Measurements from ENCODE around the gene OR2Z1.
"Not testable (repeated sequence)": the region's sequence is repeated elsewhere in the genome, so short reads cannot be mapped to it uniquely, and the experiment has no call there.

The OR2Z1 gene

DNA sequence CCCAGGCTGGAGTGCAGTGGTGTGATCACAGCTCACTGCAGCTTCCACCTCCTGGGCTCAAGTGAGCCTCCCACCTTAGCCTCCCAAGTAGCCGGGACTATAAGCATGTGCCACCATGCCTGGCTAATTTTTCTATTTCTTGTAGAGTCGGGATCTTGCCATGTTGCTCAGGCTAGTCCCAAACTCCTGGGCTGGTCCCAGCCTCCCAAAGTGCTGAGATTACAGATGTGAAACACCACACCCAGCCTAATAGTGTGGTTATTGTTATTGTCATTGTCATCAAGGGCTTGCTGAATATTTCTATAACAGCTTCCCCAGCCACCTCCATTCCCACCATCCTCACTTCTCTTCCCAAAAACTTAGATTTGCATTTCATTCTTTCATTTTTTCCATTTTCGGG is 2.8 kb downstream of the OR2Z1 start:
- no peak for TF ChIP-seq EZH2phosphoT487 (IDR thresholded peaks at IDR 0.05; ENCODE audit: low read depth)
- TF ChIP-seq, protein P1, sequence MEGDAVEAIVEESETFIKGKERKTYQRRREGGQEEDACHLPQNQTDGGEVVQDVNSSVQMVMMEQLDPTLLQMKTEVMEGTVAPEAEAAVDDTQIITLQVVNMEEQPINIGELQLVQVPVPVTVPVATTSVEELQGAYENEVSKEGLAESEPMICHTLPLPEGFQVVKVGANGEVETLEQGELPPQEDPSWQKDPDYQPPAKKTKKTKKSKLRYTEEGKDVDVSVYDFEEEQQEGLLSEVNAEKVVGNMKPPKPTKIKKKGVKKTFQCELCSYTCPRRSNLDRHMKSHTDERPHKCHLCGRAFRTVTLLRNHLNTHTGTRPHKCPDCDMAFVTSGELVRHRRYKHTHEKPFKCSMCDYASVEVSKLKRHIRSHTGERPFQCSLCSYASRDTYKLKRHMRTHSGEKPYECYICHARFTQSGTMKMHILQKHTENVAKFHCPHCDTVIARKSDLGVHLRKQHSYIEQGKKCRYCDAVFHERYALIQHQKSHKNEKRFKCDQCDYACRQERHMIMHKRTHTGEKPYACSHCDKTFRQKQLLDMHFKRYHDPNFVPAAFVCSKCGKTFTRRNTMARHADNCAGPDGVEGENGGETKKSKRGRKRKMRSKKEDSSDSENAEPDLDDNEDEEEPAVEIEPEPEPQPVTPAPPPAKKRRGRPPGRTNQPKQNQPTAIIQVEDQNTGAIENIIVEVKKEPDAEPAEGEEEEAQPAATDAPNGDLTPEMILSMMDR (IDR thresholded peaks at IDR 0.05; ENCODE audit: low read depth, low read length), result no peak
- H3K4me2 ChIP-seq (ENCODE audit: low read length), result no peak overlapping the region
- no peak overlapping the region for H3K9ac ChIP-seq (ENCODE audit: low read length)
- no peaks in the 10 kb centered on the region for H3K36me3 ChIP-seq (replicated peaks; ENCODE audit: low read depth, low read length)
- H2AFZ ChIP-seq (ENCODE audit: low read depth, low read length), result no peak overlapping the region
- no peaks in the 10 kb centered on the region for H4K20me1 ChIP-seq (ENCODE audit: insufficient read depth, low read length)
- H3K9me3 ChIP-seq (ENCODE audit: insufficient read depth, low read length), result no peaks in the 10 kb centered on the region
- H3K4me3 ChIP-seq (ENCODE audit: low read length), result no peak overlapping the region
- H3K27ac ChIP-seq (ENCODE audit: low read length), result no peak overlapping the region
- no peaks in the 10 kb centered on the region for H3K79me2 ChIP-seq (ENCODE audit: low read length)
- H3K27me3 ChIP-seq (ENCODE audit: low read depth, low read length), result no peaks in the 10 kb centered on the region
- H3K4me1 ChIP-seq (ENCODE audit: low read length), result no peaks in the 10 kb centered on the region

DNA sequence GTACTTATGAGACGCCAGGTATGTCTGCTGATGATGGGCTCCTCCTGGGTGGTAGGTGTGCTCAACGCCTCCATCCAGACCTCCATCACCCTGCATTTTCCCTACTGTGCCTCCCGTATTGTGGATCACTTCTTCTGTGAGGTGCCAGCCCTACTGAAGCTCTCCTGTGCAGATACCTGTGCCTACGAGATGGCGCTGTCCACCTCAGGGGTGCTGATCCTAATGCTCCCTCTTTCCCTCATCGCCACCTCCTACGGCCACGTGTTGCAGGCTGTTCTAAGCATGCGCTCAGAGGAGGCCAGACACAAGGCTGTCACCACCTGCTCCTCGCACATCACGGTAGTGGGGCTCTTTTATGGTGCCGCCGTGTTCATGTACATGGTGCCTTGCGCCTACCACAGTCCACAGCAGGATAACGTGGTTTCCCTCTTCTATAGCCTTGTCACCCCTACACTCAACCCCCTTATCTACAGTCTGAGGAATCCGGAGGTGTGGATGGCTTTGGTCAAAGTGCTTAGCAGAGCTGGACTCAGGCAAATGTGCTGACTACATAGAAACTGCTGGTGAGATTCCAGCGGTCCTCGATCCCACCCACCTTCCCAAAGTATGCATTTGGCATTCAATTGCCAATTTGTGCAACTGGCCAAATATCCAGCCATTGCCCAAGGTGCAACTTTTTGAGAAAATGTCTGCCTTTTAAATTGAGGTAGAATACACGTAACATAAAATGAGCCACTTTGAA is 10.2 kb downstream of the OR2Z1 start:
- H3K27ac ChIP-seq (ENCODE audit: low read length), result no peak overlapping the region
- no peaks in the 10 kb centered on the region for H3K27me3 ChIP-seq (ENCODE audit: low read depth, low read length)
- no peak overlapping the region for H2AFZ ChIP-seq (ENCODE audit: low read depth, low read length)
- H3K4me1 ChIP-seq (ENCODE audit: low read length), result no peaks in the 10 kb centered on the region
- no peaks in the 10 kb centered on the region for H3K79me2 ChIP-seq (ENCODE audit: low read length)
- H4K20me1 ChIP-seq (ENCODE audit: insufficient read depth, low read length), result no peaks in the 10 kb centered on the region
- H3K4me2 ChIP-seq (ENCODE audit: low read length), result no peak overlapping the region
- no peaks in the 10 kb centered on the region for H3K9me3 ChIP-seq (ENCODE audit: insufficient read depth, low read length)
- no peak overlapping the region for H3K9ac ChIP-seq (ENCODE audit: low read length)
- no peaks in the 10 kb centered on the region for H3K36me3 ChIP-seq (replicated peaks; ENCODE audit: low read depth, low read length)
- TF ChIP-seq, protein P1 (IDR thresholded peaks at IDR 0.05; ENCODE audit: low read depth, low read length), result no peak
- TF ChIP-seq EZH2phosphoT487 (IDR thresholded peaks at IDR 0.05; ENCODE audit: low read depth), result no peak
- no peak overlapping the region for H3K4me3 ChIP-seq (ENCODE audit: low read length)

GRCh38 chr19:8738377-8738776 is 16.9 kb downstream of the OR2Z1 start:
- Histone ChIP-seq H3K4me3 (ENCODE audit: low read length) (no peak overlapping the region), H4K20me1 (ENCODE audit: insufficient read depth, low read length) (no peaks in the 10 kb centered on the region), H3K36me3 (replicated peaks; ENCODE audit: low read depth, low read length) (no peaks in the 10 kb centered on the region), H3K27me3 (ENCODE audit: low read depth, low read length) (no peaks in the 10 kb centered on the region), H3K4me2 (ENCODE audit: low read length) (no peak overlapping the region), H3K27ac (ENCODE audit: low read length) (no peak overlapping the region), H3K79me2 (ENCODE audit: low read length) (no peaks in the 10 kb centered on the region), H3K9me3 (ENCODE audit: insufficient read depth, low read length) (no peaks in the 10 kb centered on the region), H2AFZ (ENCODE audit: low read depth, low read length) (no peak overlapping the region), H3K9ac (ENCODE audit: low read length) (no peak overlapping the region), H3K4me1 (ENCODE audit: low read length) (no peaks in the 10 kb centered on the region)
- no peak for TF ChIP-seq EZH2phosphoT487 (IDR thresholded peaks at IDR 0.05; ENCODE audit: low read depth)
- TF ChIP-seq, protein P1 (IDR thresholded peaks at IDR 0.05; ENCODE audit: low read depth, low read length), result no peak

DNA sequence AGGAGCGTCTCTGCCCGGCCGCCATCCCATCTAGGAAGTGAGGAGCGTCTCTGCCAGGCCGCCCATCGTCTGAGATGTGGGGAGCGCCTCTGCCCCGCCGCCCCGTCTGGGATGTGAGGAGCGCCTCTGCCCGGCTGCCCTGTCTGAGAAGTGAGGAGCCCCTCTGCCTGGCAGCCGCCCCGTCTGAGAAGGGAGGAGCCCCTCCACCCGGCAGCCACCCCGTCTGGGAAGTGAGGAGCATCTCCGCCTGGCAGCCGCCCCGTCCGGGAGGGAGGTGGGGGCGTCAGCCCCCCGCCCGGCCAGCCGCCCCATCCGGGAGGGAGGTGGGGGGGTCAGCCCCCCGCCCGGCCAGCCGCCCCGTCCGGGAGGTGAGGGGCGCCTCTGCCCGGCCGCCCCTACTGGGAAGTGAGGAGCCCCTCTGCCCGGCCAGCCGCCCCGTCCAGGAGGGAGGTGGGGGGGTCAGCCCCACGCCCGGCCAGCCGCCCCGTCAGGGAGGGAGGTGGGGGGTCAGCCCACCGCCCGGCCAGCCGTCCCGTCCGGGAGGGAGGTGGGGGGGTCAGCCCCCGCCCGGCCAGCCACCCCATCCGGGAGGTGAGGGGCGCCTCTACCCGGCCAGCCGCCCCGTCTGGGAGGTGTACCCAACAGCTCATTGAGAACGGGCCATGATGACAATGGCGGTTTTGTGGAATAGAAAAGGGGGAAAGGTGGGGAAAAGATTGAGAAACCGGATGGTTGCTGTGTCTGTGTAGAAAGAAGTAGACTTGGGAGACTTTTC is 18.0 kb downstream of the OR2Z1 start:
- not testable (repeated sequence) for H4K20me1 ChIP-seq (ENCODE audit: insufficient read depth, low read length); H3K4me2 ChIP-seq (ENCODE audit: low read length); H2AFZ ChIP-seq (ENCODE audit: low read depth, low read length); H3K9me3 ChIP-seq (ENCODE audit: insufficient read depth, low read length); H3K27ac ChIP-seq (ENCODE audit: low read length); H3K4me3 ChIP-seq (ENCODE audit: low read length); H3K4me1 ChIP-seq (ENCODE audit: low read length); H3K79me2 ChIP-seq (ENCODE audit: low read length); H3K27me3 ChIP-seq (ENCODE audit: low read depth, low read length); H3K36me3 ChIP-seq (replicated peaks; ENCODE audit: low read depth, low read length); H3K9ac ChIP-seq (ENCODE audit: low read length)

DNA sequence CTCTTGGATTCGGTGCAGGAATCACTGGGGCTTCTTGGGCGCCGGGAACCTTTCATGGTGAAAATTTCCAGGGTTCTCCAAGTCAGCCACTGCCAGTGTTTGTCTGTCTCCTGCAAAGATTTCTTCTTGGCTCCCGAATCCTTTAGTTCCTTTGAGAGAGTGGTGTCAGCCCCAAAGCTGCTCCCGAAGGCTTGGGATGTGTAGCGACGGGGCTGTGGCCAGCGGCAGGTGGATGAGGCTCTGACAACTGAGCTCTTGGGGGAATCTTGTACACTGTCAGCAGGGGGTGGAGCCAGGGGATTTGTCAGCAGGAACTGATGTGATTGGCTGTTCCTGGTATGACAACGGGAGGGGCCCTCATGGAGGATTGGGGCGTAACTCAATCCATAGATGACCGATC is 45.8 kb downstream of the OR2Z1 start:
- H3K4me3 ChIP-seq (ENCODE audit: low read length); H2AFZ ChIP-seq (ENCODE audit: low read depth, low read length); H3K27ac ChIP-seq (ENCODE audit: low read length); H3K4me1 ChIP-seq (ENCODE audit: low read length); H3K79me2 ChIP-seq (ENCODE audit: low read length); H3K36me3 ChIP-seq (replicated peaks; ENCODE audit: low read depth, low read length); H3K27me3 ChIP-seq (ENCODE audit: low read depth, low read length); H3K4me2 ChIP-seq (ENCODE audit: low read length); H4K20me1 ChIP-seq (ENCODE audit: insufficient read depth, low read length); H3K9ac ChIP-seq (ENCODE audit: low read length); H3K9me3 ChIP-seq (ENCODE audit: insufficient read depth, low read length): not testable (repeated sequence)

GRCh38 chr19:8769265-8769664 is 47.8 kb downstream of the OR2Z1 start:
- not testable (repeated sequence) for H4K20me1 ChIP-seq (ENCODE audit: insufficient read depth, low read length); H3K9me3 ChIP-seq (ENCODE audit: insufficient read depth, low read length); H2AFZ ChIP-seq (ENCODE audit: low read depth, low read length); H3K4me3 ChIP-seq (ENCODE audit: low read length); H3K9ac ChIP-seq (ENCODE audit: low read length); H3K79me2 ChIP-seq (ENCODE audit: low read length); H3K36me3 ChIP-seq (replicated peaks; ENCODE audit: low read depth, low read length); H3K27me3 ChIP-seq (ENCODE audit: low read depth, low read length); H3K27ac ChIP-seq (ENCODE audit: low read length); H3K4me2 ChIP-seq (ENCODE audit: low read length); H3K4me1 ChIP-seq (ENCODE audit: low read length)

- H3K79me2 ChIP-seq (ENCODE audit: low read length); H3K27ac ChIP-seq (ENCODE audit: low read length); H3K36me3 ChIP-seq (replicated peaks; ENCODE audit: low read depth, low read length); H3K4me3 ChIP-seq (ENCODE audit: low read length); H3K9ac ChIP-seq (ENCODE audit: low read length); H4K20me1 ChIP-seq (ENCODE audit: insufficient read depth, low read length); H3K4me2 ChIP-seq (ENCODE audit: low read length); H3K27me3 ChIP-seq (ENCODE audit: low read depth, low read length); H3K9me3 ChIP-seq (ENCODE audit: insufficient read depth, low read length); H3K4me1 ChIP-seq (ENCODE audit: low read length); H2AFZ ChIP-seq (ENCODE audit: low read depth, low read length): not testable (repeated sequence)
Observed at GRCh38 chr19:8773587-8773986, 52.2 kb downstream of the OR2Z1 start.
